HCT116 (cell line): ENCODE measurements around the gene TNKS1BP1. TPM values are rescaled to one million over a fixed set of nuclear protein-coding genes. Genes with fewer than 3 reads are reported as not detected.
A peak's percentile ranks its signal among the peaks of the same experiment; 100 is the strongest.

Experiments used
- ATAC-seq: fragments of 200-7000 bp; cut with Tn5 transposase; 2 replicates; pipeline ENCODE4 v1.9.1; 2020; ENCODE audit warnings: mild to moderate bottlenecking, moderate library complexity
- BruUV-seq: library from RNA; stranded (reverse); fragments of 400-500 nt; replicated peaks from 2 replicates; lab custom pipeline; 2021; lab: Mats Ljungman, UMichigan
- CTCF ChIA-PET: fragments of 300-600 bp; sonication (Branson Sonifier 250); formaldehyde crosslinking; loops from one replicate; lab custom pipeline; 2021; ENCODE audit warnings: antibody characterized with exemption; lab: Charles Lee
- POLR2A ChIA-PET: fragments of 300-600, 350-600 bp; sonication (Branson Sonifier 250); formaldehyde crosslinking; loops from one replicate; lab custom pipeline; 2021; ENCODE audit warnings: antibody characterized with exemption; lab: Charles Lee
- RAD21 ChIA-PET, 2 experiments: fragments of 300-600 bp; sonication (Branson Sonifier 250); formaldehyde crosslinking; loops; one replicate each; lab custom pipeline; 2023; ENCODE audit warnings: low total read pairs in 2 of 2; ENCODE audit not compliant: uncharacterized antibody in 2 of 2, unreplicated experiment in 2 of 2, low non-redundant PET in 1 of 2; lab: Charles Lee
- DNase-seq: peaks from one replicate; pipeline ENCODE4 v3.0.0-alpha.2; 2010; ENCODE audit warnings: low read depth, low spot score
- H2AFZ ChIP-seq: fragments of 200-600 bp; shearing (Covaris generic), sonication (generic); 2 replicates; pipeline ENCODE4 v1.6.1; 2017; ENCODE audit warnings: low read depth, mixed run types, mixed read lengths, antibody characterized with exemption, low read length; ENCODE audit not compliant: poor library complexity, severe bottlenecking
- H3K27ac ChIP-seq: 2 replicates; pipeline ENCODE4 v1.5.1; 2012; ENCODE audit warnings: low read depth, low read length
- H3K27me3 ChIP-seq: fragments of 200-600 bp; sonication (generic); 2 replicates; pipeline ENCODE4 v1.6.1; 2016; ENCODE audit warnings: mixed run types, low read length, mixed read lengths; ENCODE audit not compliant: insufficient read depth
- H3K36me3 ChIP-seq, 2 experiments: fragments of 200-500 bp in 1 of 2; fragments of 200-600 bp in 1 of 2; sonication (Bioruptor generic) in 1 of 2; sonication (generic) in 1 of 2; 2 replicates each; pipeline versions ENCODE4 v1.5.1 to v1.6.1; 2014 to 2016; ENCODE audit warnings: low read length in 2 of 2, inconsistent platforms in 1 of 2, mixed read lengths in 1 of 2, mixed run types in 1 of 2; ENCODE audit not compliant: insufficient read depth in 2 of 2, control insufficient read depth in 1 of 2
- H3K4me1 ChIP-seq, 2 experiments: fragments of 200-600 bp in 1 of 2; sonication (generic) in 1 of 2; 2 replicates each; pipeline versions ENCODE4 v1.5.1 to v1.6.1; 2012 to 2017; ENCODE audit warnings: low read length in 2 of 2, inconsistent platforms in 1 of 2, mild to moderate bottlenecking in 1 of 2, mixed read lengths in 1 of 2, mixed run types in 1 of 2, moderate library complexity in 1 of 2; ENCODE audit not compliant: insufficient read depth in 2 of 2, control insufficient read depth in 1 of 2
- H3K4me2 ChIP-seq: fragments of 200-600 bp; sonication (generic); 2 replicates; pipeline ENCODE4 v1.6.1; 2017; ENCODE audit warnings: mixed run types, low read length, mixed read lengths
- H3K4me3 ChIP-seq, 2 experiments: fragments of 200-600 bp in 1 of 2; sonication (generic) in 1 of 2; replicated peaks in 1 of 2; 2 replicates each; pipeline ENCODE4 v1.5.1; 2011 to 2016; ENCODE audit warnings: low read length in 2 of 2, control low read depth in 1 of 2, low read depth in 1 of 2, mild to moderate bottlenecking in 1 of 2, mixed read lengths in 1 of 2, mixed run types in 1 of 2
- H3K79me2 ChIP-seq: fragments of 200-600 bp; sonication (generic); 2 replicates; pipeline ENCODE4 v1.6.1; 2017; ENCODE audit warnings: mild to moderate bottlenecking, mixed run types, low read length, moderate library complexity, mixed read lengths; ENCODE audit not compliant: insufficient read depth
- H3K9ac ChIP-seq: fragments of 200-600 bp; sonication (generic); 2 replicates; pipeline ENCODE4 v1.6.1; 2016; ENCODE audit warnings: low read length, mixed read lengths
- H3K9me2 ChIP-seq: fragments of 200-600 bp; sonication (generic), shearing (Covaris generic); 2 replicates; pipeline ENCODE4 v1.6.1; 2017; ENCODE audit warnings: mixed run types, mild to moderate bottlenecking, moderate library complexity; ENCODE audit not compliant: insufficient read depth
- H3K9me3 ChIP-seq, 2 experiments: fragments of 200-500 bp in 1 of 2; fragments of 200-600 bp in 1 of 2; sonication (Bioruptor generic) in 1 of 2; sonication (generic) in 1 of 2; 2 replicates each; pipeline ENCODE4 v1.6.1; 2014 to 2017; ENCODE audit warnings: low read length in 2 of 2, mixed read lengths in 2 of 2, inconsistent platforms in 1 of 2, low read depth in 1 of 2, mild to moderate bottlenecking in 1 of 2, mixed run types in 1 of 2, moderate library complexity in 1 of 2; ENCODE audit not compliant: control insufficient read depth in 1 of 2, insufficient read depth in 1 of 2
- H4K20me1 ChIP-seq: fragments of 200-600 bp; sonication (generic), shearing (Covaris generic); 2 replicates; pipeline ENCODE4 v1.6.1; 2017; ENCODE audit warnings: mixed run types, mild to moderate bottlenecking, moderate library complexity; ENCODE audit not compliant: insufficient read depth
- CBX3 ChIP-seq: IDR thresholded peaks from 2 replicates; pipeline ENCODE4 v1.6.1; 2012; ENCODE audit warnings: low read depth
- CEBPB ChIP-seq: IDR thresholded peaks from 2 replicates; pipeline ENCODE4 v1.6.1; 2012; ENCODE audit warnings: low read depth
- CTCF ChIP-seq, 3 experiments: fragments of 200-600 bp in 1 of 3; sonication (generic) in 1 of 3; IDR thresholded peaks in 2 of 3; conservative IDR thresholded peaks in 1 of 3; 2 replicates each; pipeline ENCODE4 v1.5.1; 2012 to 2017; ENCODE audit warnings: low read depth in 2 of 3, low read length in 2 of 3, antibody characterized with exemption in 1 of 3, borderline replicate concordance in 1 of 3, control low read depth in 1 of 3, mild to moderate bottlenecking in 1 of 3, mixed read lengths in 1 of 3, mixed run types in 1 of 3, moderate library complexity in 1 of 3; ENCODE audit not compliant: insufficient read depth in 1 of 3
- FOSL1 ChIP-seq: IDR thresholded peaks from 2 replicates; pipeline ENCODE4 v1.6.1; 2012; ENCODE audit warnings: low read depth
- JUND ChIP-seq: IDR thresholded peaks from 2 replicates; pipeline ENCODE4 v1.6.1; 2012
- POLR2A ChIP-seq: IDR thresholded peaks from 2 replicates; pipeline ENCODE4 v1.7.0; 2011; ENCODE audit warnings: borderline replicate concordance; ENCODE audit not compliant: insufficient read depth, insufficient read length; ENCODE audit errors: extremely low read depth
- POLR2AphosphoS5 ChIP-seq: IDR thresholded peaks from 2 replicates; pipeline ENCODE4 v1.6.1; 2011; ENCODE audit warnings: mild to moderate bottlenecking, low read depth, low read length, moderate library complexity
- RAD21 ChIP-seq: IDR thresholded peaks from 2 replicates; pipeline ENCODE4 v1.6.1; 2012; ENCODE audit warnings: low read depth, mild to moderate bottlenecking
- REST ChIP-seq: IDR thresholded peaks from 2 replicates; pipeline ENCODE4 v1.6.1; 2012; ENCODE audit warnings: low read depth
- SP1 ChIP-seq: IDR thresholded peaks from 2 replicates; pipeline ENCODE4 v1.6.1; 2012; ENCODE audit warnings: low read depth
- SRF ChIP-seq: IDR thresholded peaks from 2 replicates; pipeline ENCODE4 v1.6.1; 2012; ENCODE audit warnings: low read depth
- TCF7L2 ChIP-seq: IDR thresholded peaks from 2 replicates; pipeline ENCODE4 v1.7.0; 2011; ENCODE audit warnings: borderline replicate concordance, inconsistent platforms; ENCODE audit not compliant: insufficient read depth, insufficient read length; ENCODE audit errors: extremely low read depth
- YY1 ChIP-seq: IDR thresholded peaks from 2 replicates; pipeline ENCODE4 v1.6.1; 2011; ENCODE audit warnings: low read length, low read depth, moderate library complexity, mild to moderate bottlenecking; ENCODE audit not compliant: insufficient replicate concordance; ENCODE audit errors: extremely low read depth
- ZBTB33 ChIP-seq: IDR thresholded peaks from 2 replicates; pipeline ENCODE4 v1.6.1; 2011; ENCODE audit warnings: mild to moderate bottlenecking, low read length, moderate library complexity; ENCODE audit not compliant: insufficient replicate concordance; ENCODE audit errors: extremely low read depth
- ZFX ChIP-seq: fragments of 450-650 bp; IDR thresholded peaks from 2 replicates; pipeline ENCODE4 v1.6.1; 2017
- ZNF274 ChIP-seq: fragments of 200-500 bp; sonication (Bioruptor generic); IDR thresholded peaks from 2 replicates; pipeline ENCODE4 v1.6.1; 2014; ENCODE audit warnings: mild to moderate bottlenecking, low read depth, low read length, inconsistent platforms
- intact Hi-C: fragments of 100-400 bp; cut with micrococcal nuclease; formaldehyde crosslinking; loops from 2 replicates; pipeline ENCODE4 v1.10.0; 2022
- total RNA-seq: library from RNA; stranded (reverse); gene quantifications from one replicate; pipeline ENCODE4 v1.2.1, GENCODE V29; 2021; ENCODE audit not compliant: unreplicated experiment
- TF ChIP-seq, protein P1 (sequence below): IDR thresholded peaks from 2 replicates; pipeline ENCODE4 v1.6.1; 2012
- TF ChIP-seq, protein P2 (sequence below): IDR thresholded peaks from 2 replicates; pipeline ENCODE4 v1.6.1; 2012

Gene TNKS1BP1
- total RNA-seq, 1 experiment from 2014 or later: 77.6 TPM

DNA sequence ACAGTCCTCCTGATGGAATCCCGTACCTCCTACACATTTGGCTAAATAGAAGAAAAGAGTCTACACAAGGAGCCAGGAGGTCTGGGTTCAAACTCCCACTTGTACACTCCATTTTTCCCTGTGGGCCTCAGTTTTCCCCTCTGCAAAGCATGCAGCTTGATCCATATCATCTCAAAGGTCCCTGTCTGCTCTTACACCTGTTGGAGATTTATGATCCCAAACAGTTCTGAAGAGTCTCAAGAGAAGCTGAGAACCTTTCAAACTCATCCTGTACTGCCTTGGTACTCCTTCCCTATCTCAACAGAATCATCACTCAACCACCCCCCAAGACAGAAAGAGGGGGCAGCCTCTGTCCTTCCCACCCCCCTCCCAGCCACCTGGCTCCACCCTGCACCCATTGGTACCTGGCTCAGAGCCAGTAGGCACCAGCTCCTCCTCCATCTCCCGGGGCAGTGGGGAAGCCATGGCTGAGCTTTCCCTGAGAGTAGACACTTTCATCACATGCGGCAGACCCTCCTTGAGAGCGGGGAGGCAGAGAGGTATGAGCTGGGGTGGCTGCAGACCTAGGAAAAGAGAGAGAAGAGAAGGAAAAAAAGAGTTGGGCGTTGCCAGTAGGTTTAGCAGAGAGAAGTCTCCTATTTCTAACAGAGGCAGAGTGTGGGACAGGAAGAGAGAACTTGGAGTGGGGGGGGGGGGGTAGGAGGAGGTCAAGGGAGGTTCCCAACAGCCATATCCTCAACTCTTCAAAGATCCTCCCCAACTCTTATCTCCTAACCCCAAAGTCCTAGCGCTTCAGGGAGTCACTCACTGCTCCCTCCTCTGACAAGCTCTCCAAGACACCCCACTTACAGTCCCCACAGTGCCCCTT lies 3.1 kb downstream of the TNKS1BP1 start:
- H3K4me1 ChIP-seq: peaks cover 33 to 50% of the 10 kb centered on the region in 2 experiments
- no TSS peak for BruUV-seq
- ChIA-PET POLR2A (interaction anchor here (0.8 to 6.5 kb wide), 3 partner anchors 9 to 441 kb away, joined by 3 to 42 read pairs (median 3); partner anchors contain the start of gene SSRP1), RAD21 (interaction anchor here (0.7 to 1.8 kb wide), 3 partner anchors 9 to 72 kb away, joined by 3 to 6 read pairs (median 3); no protein-coding TSS in a partner anchor), CTCF (interaction anchor here (0.5 to 2.3 kb wide), 2 partner anchors 10 to 24 kb away, joined by 3 to 13 read pairs; no protein-coding TSS in a partner anchor)
- no peaks in the 10 kb centered on the region for H3K9me2 ChIP-seq
- DNase-seq (no peak), ATAC-seq (no peak)
- H3K9me3 ChIP-seq: no peaks in the 10 kb centered on the region
- H3K9ac ChIP-seq: peak overlapping the region; percentile 63
- no peaks in the 10 kb centered on the region for H3K27me3 ChIP-seq
- intact Hi-C loops: no loop called here
- H2AFZ ChIP-seq: no peak overlapping the region
- peak overlapping the region; percentile 67 to 75 for H3K4me3 ChIP-seq
- peaks cover 32% of the 10 kb centered on the region for H3K79me2 ChIP-seq
- peak overlapping the region; percentile 96 for H3K4me2 ChIP-seq
- peaks cover 23 to 28% of the 10 kb centered on the region in 2 experiments; a peak in 3 of 4 replicates for H3K36me3 ChIP-seq
- no peaks in the 10 kb centered on the region for H4K20me1 ChIP-seq
- H3K27ac ChIP-seq: peak overlapping the region; percentile 78
- TF ChIP-seq POLR2A (no peak), CBX3 (no peak), SRF (no peak), RAD21 (no peak), TCF7L2 (no peak), SP1 (no peak), CEBPB (no peak), JUND (no peak), CTCF (IDR thresholded peaks at IDR 0.05 in 2 of 3, conservative IDR thresholded peaks at IDR 0.05 in 1 of 3; ENCODE audit: borderline replicate concordance in 1 of 3, insufficient read depth in 1 of 3, low read depth in 2 of 3, low read length in 2 of 3) (no peak), FOSL1 (no peak), REST (no peak), ZNF274 (no peak), POLR2AphosphoS5 (no peak), YY1 (no peak), ZFX (no peak), ZBTB33 (no peak)
- TF ChIP-seq, protein P1, sequence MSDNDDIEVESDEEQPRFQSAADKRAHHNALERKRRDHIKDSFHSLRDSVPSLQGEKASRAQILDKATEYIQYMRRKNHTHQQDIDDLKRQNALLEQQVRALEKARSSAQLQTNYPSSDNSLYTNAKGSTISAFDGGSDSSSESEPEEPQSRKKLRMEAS: no peak
- TF ChIP-seq, protein P2, sequence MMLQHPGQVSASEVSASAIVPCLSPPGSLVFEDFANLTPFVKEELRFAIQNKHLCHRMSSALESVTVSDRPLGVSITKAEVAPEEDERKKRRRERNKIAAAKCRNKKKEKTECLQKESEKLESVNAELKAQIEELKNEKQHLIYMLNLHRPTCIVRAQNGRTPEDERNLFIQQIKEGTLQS: no peak
